ENCODE data around the gene GSTO1. TPM values are rescaled to one million over a fixed set of nuclear protein-coding genes. Genes with fewer than 3 reads are reported as not detected.

Gene GSTO1
- polyA plus RNA-seq, 1 donor (not counting 4 experiments of a cell fraction or from before 2014, with no cell fraction given) = 338 TPM

DNA sequence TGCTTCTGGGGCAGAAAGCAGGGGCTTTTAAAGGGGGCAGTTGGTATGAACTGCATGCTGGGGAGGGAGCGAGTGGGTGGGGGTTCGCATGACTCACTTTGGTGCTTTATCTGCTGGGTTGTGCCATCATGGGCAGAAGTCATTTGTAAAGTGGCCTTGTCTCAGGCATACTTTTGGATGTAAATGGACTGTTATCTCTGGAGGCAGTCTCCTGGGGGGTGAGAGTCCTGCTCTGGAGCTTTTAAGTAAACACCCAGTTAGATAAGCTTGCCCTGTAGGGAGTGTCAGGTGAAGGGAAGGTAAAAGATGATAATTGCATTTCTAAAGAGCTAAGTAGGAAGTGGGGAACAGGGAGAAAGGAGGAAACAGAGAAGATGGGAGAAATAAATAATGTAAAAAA lies 1.6 kb upstream of the GSTO1 start:
- FAIRE-seq (no peak), DNase-seq (ENCODE audit: low read depth, low spot score) (no peak)
- TF ChIP-seq, protein P1, sequence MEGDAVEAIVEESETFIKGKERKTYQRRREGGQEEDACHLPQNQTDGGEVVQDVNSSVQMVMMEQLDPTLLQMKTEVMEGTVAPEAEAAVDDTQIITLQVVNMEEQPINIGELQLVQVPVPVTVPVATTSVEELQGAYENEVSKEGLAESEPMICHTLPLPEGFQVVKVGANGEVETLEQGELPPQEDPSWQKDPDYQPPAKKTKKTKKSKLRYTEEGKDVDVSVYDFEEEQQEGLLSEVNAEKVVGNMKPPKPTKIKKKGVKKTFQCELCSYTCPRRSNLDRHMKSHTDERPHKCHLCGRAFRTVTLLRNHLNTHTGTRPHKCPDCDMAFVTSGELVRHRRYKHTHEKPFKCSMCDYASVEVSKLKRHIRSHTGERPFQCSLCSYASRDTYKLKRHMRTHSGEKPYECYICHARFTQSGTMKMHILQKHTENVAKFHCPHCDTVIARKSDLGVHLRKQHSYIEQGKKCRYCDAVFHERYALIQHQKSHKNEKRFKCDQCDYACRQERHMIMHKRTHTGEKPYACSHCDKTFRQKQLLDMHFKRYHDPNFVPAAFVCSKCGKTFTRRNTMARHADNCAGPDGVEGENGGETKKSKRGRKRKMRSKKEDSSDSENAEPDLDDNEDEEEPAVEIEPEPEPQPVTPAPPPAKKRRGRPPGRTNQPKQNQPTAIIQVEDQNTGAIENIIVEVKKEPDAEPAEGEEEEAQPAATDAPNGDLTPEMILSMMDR (optimal IDR thresholded peaks at IDR 0.05 in 1 of 3, IDR thresholded peaks at IDR 0.05 in 1 of 3, conservative IDR thresholded peaks at IDR 0.05 in 1 of 3; ENCODE audit: extremely low read depth in 1 of 3, insufficient read depth in 2 of 3, low read length in 3 of 3) = no peak
- TF ChIP-seq EZH2 (IDR thresholded peaks at IDR 0.05; ENCODE audit: low read length) = no peak
- Histone ChIP-seq H3K27me3 (ENCODE audit: control insufficient read depth, extremely low read depth, insufficient read depth, low read length) (no peaks in the 10 kb centered on the region), H3K4me1 (ENCODE audit: control insufficient read depth, extremely low read depth, insufficient read depth, low read length) (peaks cover 29% of the 10 kb centered on the region), H2AFZ (ENCODE audit: control insufficient read depth, low read length) (no peak overlapping the region), H3K9me3 (ENCODE audit: control insufficient read depth, low read depth, low read length) (no peaks in the 10 kb centered on the region), H3K79me2 (ENCODE audit: control insufficient read depth, insufficient read depth, low read length) (peaks cover 32% of the 10 kb centered on the region), H4K20me1 (ENCODE audit: control insufficient read depth, extremely low read depth, insufficient read depth, low read length) (no peaks in the 10 kb centered on the region), H3K4me2 (ENCODE audit: control insufficient read depth, extremely low read depth, insufficient read depth, low read depth, low read length) (no peak overlapping the region), H3K9me1 (ENCODE audit: control insufficient read depth, extremely low read depth, insufficient read depth, low read length) (peaks cover 3% of the 10 kb centered on the region), H3K36me3 (ENCODE audit: control insufficient read depth in 2 of 2, extremely low read depth in 1 of 2, insufficient read depth in 2 of 2, low read length in 2 of 2) (peaks cover under 1 to 3% of the 10 kb centered on the region in 2 experiments), H3K27ac (ENCODE audit: control insufficient read depth, insufficient read depth, low read length) (no peak overlapping the region), H3K9ac (ENCODE audit: control insufficient read depth, extremely low read depth, insufficient read depth, low read length) (no peak overlapping the region), H3K4me3 (ENCODE audit: control insufficient read depth in 2 of 3, extremely low read depth in 1 of 3, insufficient read depth in 2 of 3, low read depth in 1 of 3, low read length in 3 of 3) (no peak overlapping the region)
- dilution Hi-C loops (cut with MboI; ENCODE audit: extremely low pct_ligation_motif_present, low sequenced_read_pairs) = no loop called here

DNA sequence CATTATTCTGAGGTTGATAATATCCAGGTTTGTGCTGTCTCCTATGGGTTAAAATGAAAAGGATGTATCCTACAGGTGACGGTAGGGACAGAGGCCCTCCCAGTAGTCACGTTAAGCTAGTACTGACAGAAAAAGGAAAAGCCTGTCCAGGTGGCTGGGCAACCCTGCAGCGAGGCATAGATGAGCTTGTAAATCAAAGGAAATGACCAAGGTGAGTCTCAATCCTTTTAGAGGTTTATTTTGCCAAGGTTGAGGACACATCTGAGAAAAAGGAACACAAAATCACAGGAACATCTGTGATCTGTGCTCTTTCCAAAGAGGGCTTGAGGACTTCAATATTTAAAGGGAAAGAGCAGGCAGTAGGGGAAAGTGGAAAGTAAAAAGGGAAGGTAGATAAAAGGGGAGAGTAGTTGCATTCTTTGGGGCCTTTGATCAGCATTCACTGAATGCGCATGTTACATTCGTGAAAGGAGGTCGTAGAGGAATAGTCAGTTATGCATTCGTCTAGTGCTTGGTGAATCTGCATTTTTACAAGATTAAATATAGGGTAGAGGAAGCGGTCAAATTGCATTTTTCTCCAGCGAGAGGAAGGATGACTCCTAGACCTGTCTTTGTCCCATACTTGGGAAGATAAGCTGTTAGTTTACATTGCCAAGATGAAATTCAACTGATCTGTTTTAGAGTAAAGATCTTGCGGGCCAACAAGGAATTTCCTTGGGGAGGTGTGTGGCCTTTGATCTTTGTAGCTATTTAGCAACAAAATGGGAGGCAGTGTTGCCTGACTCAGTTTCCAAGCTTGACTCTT lies 884 bp upstream of the GSTO1 start:
- no peak for DNase-seq (ENCODE audit: low read depth, low spot score)
- Histone ChIP-seq H3K4me3 (ENCODE audit: control insufficient read depth in 2 of 3, extremely low read depth in 1 of 3, insufficient read depth in 2 of 3, low read depth in 1 of 3, low read length in 3 of 3) (peak overlapping the region in 2 of 3 experiments; percentile 86), H3K27ac (ENCODE audit: control insufficient read depth, insufficient read depth, low read length) (peak overlapping the region; percentile 82), H3K9me3 (ENCODE audit: control insufficient read depth, low read depth, low read length) (no peaks in the 10 kb centered on the region), H3K9ac (ENCODE audit: control insufficient read depth, extremely low read depth, insufficient read depth, low read length) (peak overlapping the region; percentile 86), H3K27me3 (ENCODE audit: control insufficient read depth, extremely low read depth, insufficient read depth, low read length) (no peaks in the 10 kb centered on the region), H3K79me2 (ENCODE audit: control insufficient read depth, insufficient read depth, low read length) (peaks cover 36% of the 10 kb centered on the region), H3K9me1 (ENCODE audit: control insufficient read depth, extremely low read depth, insufficient read depth, low read length) (peaks cover 3% of the 10 kb centered on the region), H3K36me3 (ENCODE audit: control insufficient read depth in 2 of 2, extremely low read depth in 1 of 2, insufficient read depth in 2 of 2, low read length in 2 of 2) (peaks cover 3 to 8% of the 10 kb centered on the region in 2 experiments), H3K4me2 (ENCODE audit: control insufficient read depth, extremely low read depth, insufficient read depth, low read depth, low read length) (peak overlapping the region; percentile 92), H3K4me1 (ENCODE audit: control insufficient read depth, extremely low read depth, insufficient read depth, low read length) (peaks cover 36% of the 10 kb centered on the region), H4K20me1 (ENCODE audit: control insufficient read depth, extremely low read depth, insufficient read depth, low read length) (no peaks in the 10 kb centered on the region), H2AFZ (ENCODE audit: control insufficient read depth, low read length) (peak overlapping the region; percentile 97)
- FAIRE-seq = peak; percentile 48
- TF ChIP-seq, protein P1 (optimal IDR thresholded peaks at IDR 0.05 in 1 of 3, IDR thresholded peaks at IDR 0.05 in 1 of 3, conservative IDR thresholded peaks at IDR 0.05 in 1 of 3; ENCODE audit: extremely low read depth in 1 of 3, insufficient read depth in 2 of 3, low read length in 3 of 3) = no peak
- no peak for TF ChIP-seq EZH2 (IDR thresholded peaks at IDR 0.05; ENCODE audit: low read length)
- dilution Hi-C loops (cut with MboI; ENCODE audit: extremely low pct_ligation_motif_present, low sequenced_read_pairs) = no loop called here
